Heart left ventricle (tissue), 13 donors: Measurements from ENCODE around the gene KRT16.

Source experiments
- POLR2A ChIP-seq, 2 donors: fragments of 450-650 bp; IDR thresholded peaks; one replicate each; pipeline ENCODE4 v1.6.1; 2017; ENCODE audit warnings: antibody characterized with exemption in 2 of 2, mild to moderate bottlenecking in 2 of 2, moderate library complexity in 2 of 2
- TF ChIP-seq, protein P1 (sequence below), 12 donors: fragments of 200-600 bp; sonication (generic) in 4 of 12; IDR thresholded peaks; one replicate each; pipeline versions ENCODE4 v1.5.0 to v1.8.0; 2018 to 2022; ENCODE audit warnings: antibody characterized with exemption in 12 of 12, mild to moderate bottlenecking in 5 of 12
- donor health status: ischemic (EF 13 %, LVEDD 7.1; RV severe dilation, severe dysfunction).
- donor health status: DM: no; HTN: yes; CAD: no.
- donor health status: DM: no; HTN: no; CAD: no.
- donor health status: ischemic (EF 25% LVEDD 6.9; RV normal size, moderate dysfunction).
- donor health status: ischemic (EF 25% LVEDD 5.7; RV mildly dilated, moderate dysfunction).
- donor health status: ischemic (EF 35%, LVEDD 5.7; RV mildly dilated, moderate dysfunction).
- donor health status: nonischemic (EF 11% LVEDD 7.7; RV severe dilation, severe dysfunction).
- donor health status: DM: yes; HTN: yes; CAD: no.
- donor health status: PGD.
- donor health status: ischemic (EF 29% LVEDD 5.4; RV normal size, mild dysfunction).
- donor health status: nonischemic (EF 23%, LVEDD 6.1; RV moderate dilation, normal function).

DNA sequence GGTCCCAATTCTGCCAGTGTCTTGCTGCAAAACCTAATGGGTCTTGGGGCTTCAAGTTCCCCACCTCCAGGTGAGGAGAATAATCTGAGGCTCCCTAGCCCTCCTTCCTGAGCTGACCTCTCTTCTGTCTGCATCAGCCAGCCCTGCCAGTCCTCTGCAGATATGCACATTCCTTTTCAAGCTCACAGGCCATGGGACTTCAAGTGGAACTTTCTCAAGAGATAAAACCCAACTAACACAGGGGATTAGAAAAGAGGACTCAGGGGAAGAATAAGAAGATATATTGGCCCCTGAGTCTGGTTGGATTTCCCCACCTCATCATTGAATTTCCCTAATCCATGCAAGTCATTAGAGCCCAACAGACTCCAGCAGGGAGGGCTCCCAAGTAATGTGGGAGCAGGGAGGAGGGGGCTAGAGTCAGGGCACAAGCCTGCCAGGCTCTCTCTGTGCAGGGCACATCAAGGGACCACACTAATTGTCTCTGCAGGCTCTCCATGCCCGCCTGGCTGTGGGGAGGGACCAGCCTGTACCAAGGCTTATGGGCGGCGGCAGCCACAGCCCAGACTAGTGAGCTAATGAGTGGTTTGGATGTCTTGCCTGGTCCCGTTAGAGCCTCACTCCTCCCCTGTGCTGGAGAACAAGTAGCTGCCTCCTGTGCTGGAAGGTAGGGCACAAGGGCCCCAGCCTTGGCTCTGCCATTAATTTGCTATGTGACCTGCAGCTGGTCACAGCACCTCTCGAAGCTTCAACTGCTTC is 27.1 kb downstream of the KRT16 start:
- TF ChIP-seq POLR2A (IDR thresholded peaks at IDR 0.05) = no peak
- TF ChIP-seq, protein P1, sequence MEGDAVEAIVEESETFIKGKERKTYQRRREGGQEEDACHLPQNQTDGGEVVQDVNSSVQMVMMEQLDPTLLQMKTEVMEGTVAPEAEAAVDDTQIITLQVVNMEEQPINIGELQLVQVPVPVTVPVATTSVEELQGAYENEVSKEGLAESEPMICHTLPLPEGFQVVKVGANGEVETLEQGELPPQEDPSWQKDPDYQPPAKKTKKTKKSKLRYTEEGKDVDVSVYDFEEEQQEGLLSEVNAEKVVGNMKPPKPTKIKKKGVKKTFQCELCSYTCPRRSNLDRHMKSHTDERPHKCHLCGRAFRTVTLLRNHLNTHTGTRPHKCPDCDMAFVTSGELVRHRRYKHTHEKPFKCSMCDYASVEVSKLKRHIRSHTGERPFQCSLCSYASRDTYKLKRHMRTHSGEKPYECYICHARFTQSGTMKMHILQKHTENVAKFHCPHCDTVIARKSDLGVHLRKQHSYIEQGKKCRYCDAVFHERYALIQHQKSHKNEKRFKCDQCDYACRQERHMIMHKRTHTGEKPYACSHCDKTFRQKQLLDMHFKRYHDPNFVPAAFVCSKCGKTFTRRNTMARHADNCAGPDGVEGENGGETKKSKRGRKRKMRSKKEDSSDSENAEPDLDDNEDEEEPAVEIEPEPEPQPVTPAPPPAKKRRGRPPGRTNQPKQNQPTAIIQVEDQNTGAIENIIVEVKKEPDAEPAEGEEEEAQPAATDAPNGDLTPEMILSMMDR (IDR thresholded peaks at IDR 0.05) = no peak
